GM12875 (cell line): Measurements from ENCODE around the gene LMO1.

Experiments
- H3K4me3 ChIP-seq: one replicate; pipeline ENCODE4 v1.5.1; 2011; ENCODE audit warnings: low read depth, low read length, control low read depth
- TF ChIP-seq, protein P1 (sequence below): IDR thresholded peaks from 2 replicates; pipeline ENCODE4 v1.5.1; 2011; ENCODE audit warnings: low read depth, mild to moderate bottlenecking, control low read depth, inconsistent platforms, low read length, moderate library complexity, borderline replicate concordance; ENCODE audit not compliant: insufficient read depth

Gene LMO1

DNA sequence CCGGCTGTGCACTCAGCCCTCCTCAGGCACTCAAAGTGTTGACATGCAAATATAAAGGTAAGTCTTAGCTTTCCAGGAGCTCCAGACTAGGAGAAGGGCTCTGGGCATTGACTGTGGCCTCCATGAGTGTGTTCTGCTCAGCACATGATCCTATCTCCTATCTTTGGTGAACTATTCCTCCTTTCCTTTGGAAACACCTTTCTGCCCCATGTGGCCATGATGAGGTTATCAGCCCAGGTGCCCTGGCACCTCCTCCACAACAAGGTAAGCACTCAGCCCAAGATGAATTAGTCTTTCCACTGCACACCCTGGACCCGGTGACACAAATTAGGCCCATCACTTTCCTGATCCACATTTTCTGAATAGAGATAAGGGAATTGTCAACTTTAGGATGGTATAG is 37.9 kb upstream of the LMO1 start:
- TF ChIP-seq, protein P1, sequence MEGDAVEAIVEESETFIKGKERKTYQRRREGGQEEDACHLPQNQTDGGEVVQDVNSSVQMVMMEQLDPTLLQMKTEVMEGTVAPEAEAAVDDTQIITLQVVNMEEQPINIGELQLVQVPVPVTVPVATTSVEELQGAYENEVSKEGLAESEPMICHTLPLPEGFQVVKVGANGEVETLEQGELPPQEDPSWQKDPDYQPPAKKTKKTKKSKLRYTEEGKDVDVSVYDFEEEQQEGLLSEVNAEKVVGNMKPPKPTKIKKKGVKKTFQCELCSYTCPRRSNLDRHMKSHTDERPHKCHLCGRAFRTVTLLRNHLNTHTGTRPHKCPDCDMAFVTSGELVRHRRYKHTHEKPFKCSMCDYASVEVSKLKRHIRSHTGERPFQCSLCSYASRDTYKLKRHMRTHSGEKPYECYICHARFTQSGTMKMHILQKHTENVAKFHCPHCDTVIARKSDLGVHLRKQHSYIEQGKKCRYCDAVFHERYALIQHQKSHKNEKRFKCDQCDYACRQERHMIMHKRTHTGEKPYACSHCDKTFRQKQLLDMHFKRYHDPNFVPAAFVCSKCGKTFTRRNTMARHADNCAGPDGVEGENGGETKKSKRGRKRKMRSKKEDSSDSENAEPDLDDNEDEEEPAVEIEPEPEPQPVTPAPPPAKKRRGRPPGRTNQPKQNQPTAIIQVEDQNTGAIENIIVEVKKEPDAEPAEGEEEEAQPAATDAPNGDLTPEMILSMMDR = no peak
- H3K4me3 ChIP-seq = no peak overlapping the region

DNA sequence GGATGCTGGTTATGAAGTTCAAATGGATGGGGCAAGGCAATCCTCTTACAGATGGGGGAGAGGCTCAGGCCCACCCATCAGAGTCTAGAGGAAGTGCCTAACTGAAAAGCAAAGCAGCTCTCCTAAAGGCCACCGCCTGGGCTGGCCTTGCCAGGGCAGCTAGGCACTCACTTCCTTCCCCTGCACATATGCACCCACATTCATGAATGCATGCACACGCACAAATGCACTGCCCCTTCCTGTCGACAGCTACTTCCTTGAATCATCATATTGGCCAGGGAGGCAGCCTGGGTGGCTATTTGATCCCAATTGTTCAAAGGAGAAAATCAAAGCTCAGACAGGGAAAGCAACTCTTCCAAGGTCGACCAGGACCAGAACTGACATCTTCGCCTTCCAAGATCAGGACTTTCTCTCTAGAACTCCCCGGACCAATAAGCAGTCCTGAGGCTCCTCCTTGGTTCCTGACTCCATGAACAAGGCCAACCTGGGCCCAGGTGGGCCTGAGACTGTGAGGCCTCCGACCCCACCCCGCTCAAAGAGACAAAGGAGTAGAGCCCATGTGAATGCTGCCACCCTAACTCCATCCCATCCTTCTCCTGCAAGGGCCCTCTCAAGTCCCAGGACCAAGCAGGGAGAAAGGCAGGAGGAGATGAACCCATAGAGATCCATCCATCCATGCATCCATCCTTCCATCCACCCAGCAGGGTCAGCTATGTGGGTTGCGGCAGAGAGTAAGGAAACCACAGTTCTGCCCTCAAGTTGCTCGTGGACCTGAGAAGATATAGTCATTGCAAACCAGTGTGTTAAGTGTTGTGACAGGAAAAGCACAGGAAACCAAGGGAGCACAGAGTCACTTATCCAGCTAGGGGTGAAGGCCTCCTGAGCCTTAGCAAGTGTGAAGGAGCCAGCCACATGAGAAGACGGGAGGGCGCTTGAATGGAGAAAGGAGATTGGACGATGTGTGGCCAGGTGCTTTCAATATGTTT is 35.4 kb upstream of the LMO1 start:
- TF ChIP-seq, protein P1 = no peak
- no peak overlapping the region for H3K4me3 ChIP-seq

DNA sequence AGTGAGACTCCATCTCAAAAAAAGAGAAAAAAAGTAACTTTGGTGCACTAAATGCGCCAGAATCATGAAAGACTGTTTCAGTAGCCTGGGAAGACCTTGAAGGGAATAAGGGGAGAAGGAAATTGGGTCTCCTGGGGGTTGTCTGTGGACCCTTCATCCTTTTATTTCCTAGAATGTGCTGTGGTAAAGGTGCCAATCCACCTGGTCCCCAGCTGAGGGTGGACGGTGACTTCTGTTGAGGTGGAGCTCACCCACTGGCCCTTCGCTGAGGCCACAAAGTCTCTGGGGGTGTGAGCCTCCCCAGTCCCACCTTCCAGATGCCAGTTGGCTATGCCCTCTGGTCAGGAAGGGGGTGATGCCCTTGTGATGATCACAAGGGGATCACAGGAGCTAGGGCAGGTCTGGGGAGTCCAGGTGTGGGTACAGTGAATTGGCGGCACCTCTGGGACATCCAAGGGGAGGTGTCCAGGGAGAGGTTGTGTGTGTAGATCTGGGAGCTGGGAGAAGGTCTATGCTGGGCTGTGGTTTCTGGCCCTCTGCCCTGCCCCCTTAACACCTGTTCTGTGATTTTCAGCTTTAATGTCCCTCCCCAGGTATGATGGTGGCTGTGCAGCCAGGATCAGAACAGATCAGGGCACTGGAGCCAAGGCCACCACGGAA is 34.2 kb upstream of the LMO1 start:
- H3K4me3 ChIP-seq = no peak overlapping the region
- TF ChIP-seq, protein P1 = no peak

DNA sequence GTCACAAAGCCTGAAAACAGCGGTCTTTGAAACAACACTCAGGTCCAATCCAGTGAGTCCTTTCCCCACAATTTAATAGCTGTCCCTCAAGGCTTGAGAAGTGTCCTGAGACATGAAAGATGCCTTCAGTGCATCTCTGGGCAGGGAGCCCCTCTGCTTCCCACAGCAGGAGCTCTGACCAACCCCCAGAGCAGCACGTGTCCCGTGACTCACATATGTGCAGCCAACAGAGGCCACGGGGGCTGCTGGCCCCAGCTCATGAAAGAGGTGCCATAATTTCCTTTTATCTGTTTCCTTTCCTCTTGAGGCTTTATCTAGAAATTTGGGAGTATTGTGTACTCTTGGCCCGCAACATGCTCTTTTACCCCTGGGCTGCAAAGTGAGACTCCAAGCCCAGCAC is 33.2 kb upstream of the LMO1 start:
- no peak overlapping the region for H3K4me3 ChIP-seq
- TF ChIP-seq, protein P1 = no peak

DNA sequence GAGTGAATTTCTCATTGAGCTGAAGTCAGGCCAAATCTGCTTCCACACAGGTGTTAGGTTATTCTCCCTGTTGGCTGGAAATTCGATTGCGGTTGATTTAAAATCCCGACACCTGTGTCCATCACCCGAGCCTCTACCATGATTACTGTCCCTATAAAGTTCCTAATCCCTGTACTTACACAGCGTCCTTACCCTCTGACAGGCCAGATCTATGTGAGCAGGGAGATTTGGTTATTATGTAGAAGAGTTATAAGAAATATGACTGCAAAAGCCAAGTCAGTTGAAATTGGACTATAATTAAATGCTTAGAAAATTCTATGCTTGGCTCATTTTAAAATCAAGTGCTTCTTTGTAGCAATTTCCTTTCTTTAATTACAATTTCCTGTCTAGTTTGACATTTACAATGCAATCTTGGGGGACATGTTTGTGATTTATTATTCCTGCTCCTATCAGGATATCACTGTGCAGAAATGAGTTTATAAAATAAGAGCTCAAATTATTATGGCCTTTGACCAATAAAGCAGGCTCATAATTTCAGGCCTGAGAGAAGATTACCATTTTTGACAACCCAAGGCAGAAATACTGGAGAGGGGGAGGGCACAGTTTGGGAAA is 32.5 kb upstream of the LMO1 start:
- TF ChIP-seq, protein P1 = no peak

DNA sequence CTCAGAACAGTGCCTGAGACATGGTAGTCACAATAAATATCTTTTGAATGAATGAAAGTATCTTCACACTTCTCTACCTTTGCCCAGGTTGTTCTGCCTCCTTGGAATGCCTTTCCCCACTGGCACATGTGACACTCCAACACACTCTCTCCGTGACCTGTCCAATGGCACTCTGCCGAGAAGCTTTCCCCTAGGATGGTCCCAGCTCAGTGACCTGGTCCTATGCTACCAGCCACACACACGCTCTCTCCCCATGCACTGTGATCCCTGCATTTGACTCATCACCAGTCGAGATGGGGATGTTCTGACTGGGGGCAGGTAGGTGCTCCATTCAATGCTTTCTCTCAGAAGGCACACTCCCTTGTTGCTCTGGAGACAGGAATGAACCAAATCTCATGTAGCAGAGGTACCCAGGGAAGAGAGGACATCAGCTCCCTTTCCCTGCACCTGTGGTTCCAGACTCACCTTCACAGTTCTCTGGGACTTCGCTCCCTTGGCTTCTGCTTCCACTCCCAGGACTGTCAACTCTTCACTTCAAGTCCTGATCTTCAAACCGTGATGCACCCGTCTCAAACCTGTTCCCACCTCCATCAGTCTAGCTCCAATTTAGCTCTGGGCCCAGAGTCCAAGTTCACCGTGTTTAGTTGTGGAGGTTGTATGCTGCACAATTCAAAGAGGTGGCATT is 30.7 kb upstream of the LMO1 start:
- TF ChIP-seq, protein P1 = no peak
- H3K4me3 ChIP-seq = no peak overlapping the region

More for the DNA sequence above, 32.5 kb upstream of the LMO1 start:
- H3K4me3 ChIP-seq = no peak overlapping the region
